Activated T-cell treated with anti-CD3 and anti-CD28 coated beads, Interleukin-2, amount 50 U/mL, for 72 hours (primary cell): ENCODE results near the gene MEIS2. TPM values are rescaled to one million over a fixed set of nuclear protein-coding genes. Genes with fewer than 3 reads are reported as not detected.

ENCODE experiments used
- ATAC-seq, 2 donors: fragments of 150-1000 bp; cut with Tn5 transposase; replicated peaks in 1 of 2; 2 replicates each; pipeline ENCODE4 v1.10.0; 2021; ENCODE audit warnings: moderate library complexity in 2 of 2, mild to moderate bottlenecking in 1 of 2
- DNase-seq, 2 donors: peaks; one replicate each; pipeline ENCODE4 v3.0.0; 2021 to 2022; ENCODE audit warnings: mixed read lengths in 1 of 2
- H3K27ac Mint-ChIP-seq: one replicate; pipeline ENCODE4 v1.8.0; 2022; ENCODE audit warnings: mild to moderate bottlenecking, moderate library complexity, mixed read lengths
- H3K27me3 Mint-ChIP-seq: one replicate; pipeline ENCODE4 v1.8.0; 2022; ENCODE audit warnings: low read depth, mixed read lengths
- H3K36me3 Mint-ChIP-seq, 2 donors: one replicate each; pipeline ENCODE4 v1.8.0; 2022; ENCODE audit warnings: mixed read lengths in 2 of 2, mild to moderate bottlenecking in 1 of 2; ENCODE audit not compliant: insufficient read depth in 2 of 2
- H3K4me1 Mint-ChIP-seq: one replicate; pipeline ENCODE4 v1.8.0; 2022; ENCODE audit warnings: low read depth, mixed read lengths
- H3K4me3 Mint-ChIP-seq, 2 donors: one replicate each; pipeline ENCODE4 v1.8.0; 2022; ENCODE audit warnings: mild to moderate bottlenecking in 2 of 2, mixed read lengths in 2 of 2, moderate library complexity in 2 of 2
- H3K9me3 Mint-ChIP-seq, 2 donors: one replicate each; pipeline ENCODE4 v1.8.0; 2022; ENCODE audit warnings: mixed read lengths in 2 of 2
- total RNA-seq, 2 donors: library from RNA; stranded (reverse); gene quantifications; one replicate each; pipeline ENCODE4 v1.2.3, GENCODE V29; 2022

MEIS2 gene
- total RNA-seq, 2 donors from 2014 or later: 0.19 TPM; not detected in 1

DNA sequence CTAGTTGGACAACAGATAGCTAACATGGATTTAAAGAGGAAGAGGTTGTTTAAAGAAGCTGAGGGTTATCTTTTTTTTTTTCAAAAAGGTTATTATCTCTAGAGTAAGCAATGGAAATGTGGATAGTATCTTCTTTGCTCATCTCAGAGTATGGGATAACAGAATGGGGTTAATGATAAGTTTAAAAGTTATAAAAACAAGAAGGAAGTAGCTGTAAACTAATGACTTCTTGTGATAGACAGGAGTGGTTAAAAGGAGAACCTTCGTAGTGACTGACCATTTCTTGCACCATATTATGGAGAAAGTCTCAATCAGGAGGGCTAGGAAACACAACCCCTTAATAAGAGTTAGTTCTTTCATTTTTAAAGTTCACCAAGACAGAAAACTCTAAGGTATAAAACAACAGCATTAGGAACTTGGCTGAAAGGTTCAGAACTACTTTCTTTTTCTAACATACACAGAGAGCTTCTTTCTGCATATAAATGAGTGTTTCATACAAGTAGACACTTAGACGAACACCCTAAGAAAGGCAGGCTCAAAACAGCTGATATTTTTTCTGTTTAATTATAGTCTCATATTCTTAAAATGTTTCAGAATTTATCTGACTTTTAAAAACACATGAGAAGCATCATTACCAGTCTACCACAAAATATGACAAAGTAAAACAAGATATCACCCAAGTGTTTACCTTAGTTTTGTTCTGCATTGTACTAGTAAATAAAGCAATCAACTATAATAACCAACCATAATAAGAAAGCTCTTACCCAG is 140.0 kb downstream of the MEIS2 start:
- Mint-ChIP-seq H3K27ac (no peak overlapping the region), H3K27me3 (no peaks in the 10 kb centered on the region), H3K4me3 (no peak overlapping the region), H3K4me1 (no peaks in the 10 kb centered on the region), H3K36me3 (no peaks in the 10 kb centered on the region), H3K9me3 (no peaks in the 10 kb centered on the region)
- DNase-seq: no peak
- ATAC-seq: no peak

- H3K4me3 Mint-ChIP-seq: no peak overlapping the region
- no peaks in the 10 kb centered on the region for H3K9me3 Mint-ChIP-seq
- H3K4me1 Mint-ChIP-seq: no peaks in the 10 kb centered on the region
- H3K36me3 Mint-ChIP-seq: no peaks in the 10 kb centered on the region
- no peak for ATAC-seq
- no peak overlapping the region for H3K27ac Mint-ChIP-seq
- no peak for DNase-seq
- no peaks in the 10 kb centered on the region for H3K27me3 Mint-ChIP-seq
These were observed 140.6 kb downstream of the MEIS2 start for GRCh38 chr15:36959746-36960145.

DNA sequence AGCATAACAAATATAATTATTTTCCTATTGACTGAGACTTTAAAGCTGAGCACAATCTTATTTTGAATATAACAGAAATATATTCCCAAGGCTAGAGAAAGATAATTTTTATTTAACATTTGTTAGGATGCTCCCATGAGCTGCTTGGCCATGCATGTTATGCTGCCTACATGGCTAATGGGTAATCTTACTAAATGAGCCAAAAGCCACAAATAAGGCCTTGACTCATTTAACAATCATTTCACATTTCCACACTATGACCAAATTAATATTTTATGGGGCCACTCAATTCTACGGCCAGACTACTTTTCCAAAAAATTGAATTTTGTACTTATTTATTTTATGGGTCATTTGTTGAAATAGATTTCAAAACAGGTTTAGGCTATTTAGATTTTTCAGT is 141.7 kb downstream of the MEIS2 start:
- H3K36me3 Mint-ChIP-seq: no peaks in the 10 kb centered on the region

GRCh38 chr15:36954486-36954885 is 145.9 kb downstream of the MEIS2 start:
- Mint-ChIP-seq H3K9me3 (no peaks in the 10 kb centered on the region), H3K36me3 (no peaks in the 10 kb centered on the region), H3K4me1 (no peaks in the 10 kb centered on the region), H3K27ac (no peak overlapping the region), H3K4me3 (no peak overlapping the region), H3K27me3 (no peaks in the 10 kb centered on the region)
- ATAC-seq: no peak
- DNase-seq: no peak

More for the DNA sequence above, 141.7 kb downstream of the MEIS2 start:
- no peaks in the 10 kb centered on the region for H3K4me1 Mint-ChIP-seq
- H3K4me3 Mint-ChIP-seq: no peak overlapping the region
- H3K27me3 Mint-ChIP-seq: no peaks in the 10 kb centered on the region
- no peaks in the 10 kb centered on the region for H3K9me3 Mint-ChIP-seq
- no peak overlapping the region for H3K27ac Mint-ChIP-seq
- ATAC-seq (no peak), DNase-seq (no peak)

DNA sequence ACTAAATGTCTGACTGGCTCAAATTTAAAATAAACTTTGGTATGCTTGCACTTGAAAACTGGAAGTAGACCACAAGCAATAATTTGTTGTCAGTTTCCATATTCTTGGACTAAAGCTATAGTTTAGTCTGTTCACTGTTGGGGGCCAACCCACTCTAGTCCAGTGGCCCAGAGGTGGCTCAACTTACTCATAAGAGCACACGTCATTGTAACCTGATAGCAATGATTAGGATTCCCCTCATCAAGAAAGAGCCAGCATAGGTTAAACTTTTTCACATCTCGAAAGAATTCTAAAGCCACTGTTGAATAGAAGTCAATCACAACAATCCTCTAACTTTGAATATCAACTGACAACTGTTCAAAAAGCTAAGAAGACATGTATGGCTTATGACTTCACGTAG is 147.0 kb downstream of the MEIS2 start:
- Mint-ChIP-seq H3K27me3 (no peaks in the 10 kb centered on the region), H3K9me3 (no peaks in the 10 kb centered on the region), H3K4me3 (no peak overlapping the region), H3K36me3 (no peaks in the 10 kb centered on the region), H3K4me1 (no peaks in the 10 kb centered on the region), H3K27ac (no peak overlapping the region)
- ATAC-seq (no peak), DNase-seq (no peak)

DNA sequence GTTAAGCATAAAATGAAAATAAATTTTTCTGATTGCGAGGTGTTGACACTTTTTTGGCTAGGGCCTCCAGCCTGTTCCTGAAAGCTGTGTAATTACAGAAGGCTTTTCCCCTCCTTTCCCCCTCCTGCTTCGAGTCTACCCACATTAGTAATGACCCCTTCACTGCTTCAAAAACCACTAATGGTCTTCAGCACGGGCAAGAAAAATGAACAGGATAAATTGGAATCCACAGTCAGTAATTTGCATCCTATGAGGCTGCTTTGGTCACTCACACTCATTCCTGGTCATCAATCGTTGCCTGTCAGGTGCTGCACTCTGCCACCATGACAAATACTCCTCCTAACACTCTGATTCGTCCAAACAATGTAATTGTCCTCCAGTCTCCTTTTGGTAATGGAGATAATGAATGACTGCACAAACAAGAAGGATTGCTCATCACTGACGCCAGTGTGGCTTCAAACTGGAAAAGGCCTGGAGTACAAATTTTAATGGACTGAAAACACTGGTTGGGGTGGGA is 148.6 kb downstream of the MEIS2 start:
- no peaks in the 10 kb centered on the region for H3K4me1 Mint-ChIP-seq
- no peak overlapping the region for H3K4me3 Mint-ChIP-seq
- no peak for ATAC-seq
- no peaks in the 10 kb centered on the region for H3K27me3 Mint-ChIP-seq
- no peaks in the 10 kb centered on the region for H3K9me3 Mint-ChIP-seq
- no peak for DNase-seq
- no peaks in the 10 kb centered on the region for H3K36me3 Mint-ChIP-seq
- no peak overlapping the region for H3K27ac Mint-ChIP-seq

- no peaks in the 10 kb centered on the region for H3K36me3 Mint-ChIP-seq
- no peaks in the 10 kb centered on the region for H3K27me3 Mint-ChIP-seq
- no peak for DNase-seq
- H3K9me3 Mint-ChIP-seq: no peaks in the 10 kb centered on the region
- no peak overlapping the region for H3K4me3 Mint-ChIP-seq
- H3K27ac Mint-ChIP-seq: no peak overlapping the region
- H3K4me1 Mint-ChIP-seq: no peaks in the 10 kb centered on the region
- ATAC-seq: no peak
These were observed 150.0 kb downstream of the MEIS2 start for GRCh38 chr15:36950371-36950770.

DNA sequence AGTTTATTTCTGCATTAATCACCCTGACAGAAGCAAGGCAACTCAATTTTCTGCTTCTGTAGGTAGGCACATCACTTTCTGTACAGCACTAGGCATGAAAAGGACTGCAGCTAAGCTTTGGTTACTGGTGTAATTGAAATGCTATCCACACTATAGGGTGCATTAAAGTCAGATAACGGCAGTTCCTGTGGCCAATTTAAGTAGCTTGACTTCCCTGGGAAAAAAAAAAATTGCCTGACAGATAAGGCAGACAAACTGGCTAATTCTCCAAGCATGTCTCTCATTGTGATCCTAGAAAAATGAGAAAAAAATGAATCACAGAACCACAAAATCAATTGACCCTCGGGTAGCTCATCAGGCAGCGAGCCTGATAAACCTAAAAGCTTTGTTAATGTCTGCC is 151.4 kb downstream of the MEIS2 start:
- no peaks in the 10 kb centered on the region for H3K9me3 Mint-ChIP-seq
- H3K4me1 Mint-ChIP-seq: no peaks in the 10 kb centered on the region
- no peak overlapping the region for H3K27ac Mint-ChIP-seq
- DNase-seq (no peak), ATAC-seq (no peak)
- H3K27me3 Mint-ChIP-seq: no peaks in the 10 kb centered on the region
- H3K36me3 Mint-ChIP-seq: no peaks in the 10 kb centered on the region
- H3K4me3 Mint-ChIP-seq: no peak overlapping the region

DNA sequence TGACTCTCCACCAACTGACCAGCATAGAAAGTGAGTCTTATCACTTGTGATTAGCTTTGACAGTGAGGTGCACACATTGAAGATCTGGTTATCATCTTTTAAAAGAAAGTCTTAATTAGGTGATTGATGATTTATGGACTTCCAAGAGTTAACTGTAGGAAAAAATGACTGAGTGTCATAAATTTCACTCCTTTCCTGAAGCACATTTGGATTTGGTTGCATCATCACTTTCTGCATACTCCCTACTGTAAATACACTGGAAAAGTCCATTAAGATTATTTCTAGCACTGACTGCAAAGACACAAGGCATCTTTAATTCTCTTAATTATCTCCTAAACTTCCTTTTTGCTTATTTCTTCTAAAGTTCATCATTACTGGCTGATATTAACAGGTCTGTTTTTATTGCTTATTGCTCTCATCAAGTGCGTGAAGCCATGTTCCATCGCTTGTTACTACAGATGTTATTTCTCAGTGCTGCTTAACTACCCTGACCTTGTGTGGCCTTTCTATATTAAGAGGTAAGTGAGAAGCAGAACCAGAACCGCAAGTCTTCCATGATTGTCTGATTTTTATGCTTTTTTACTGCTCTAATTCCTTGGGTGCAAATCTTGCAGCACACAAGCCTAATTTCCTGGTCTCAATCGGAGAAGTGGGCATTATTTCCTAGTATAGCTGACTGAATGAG is 153.2 kb downstream of the MEIS2 start:
- H3K9me3 Mint-ChIP-seq: no peaks in the 10 kb centered on the region

DNA sequence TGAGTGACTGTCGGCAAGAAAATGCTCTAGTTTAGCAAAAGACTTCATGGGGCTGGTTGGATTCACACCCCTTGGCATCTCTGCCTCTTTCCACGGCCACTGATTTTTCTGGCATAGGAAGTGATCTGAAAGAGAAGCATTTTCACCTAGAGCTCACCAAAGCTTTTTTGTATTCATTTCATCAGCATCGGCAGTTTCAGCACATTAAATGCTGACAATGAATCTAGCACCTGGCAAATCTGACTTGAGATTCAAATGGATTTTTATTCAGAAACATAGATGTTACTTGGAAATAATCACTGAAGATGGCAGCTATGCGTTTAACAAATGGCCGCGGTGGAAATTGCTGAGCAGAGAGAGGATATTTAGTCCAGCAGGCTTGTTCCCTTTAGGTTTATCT is 155.9 kb downstream of the MEIS2 start:
- DNase-seq (no peak), ATAC-seq (no peak)
- Mint-ChIP-seq H3K27ac (no peak overlapping the region), H3K27me3 (peaks cover 8% of the 10 kb centered on the region), H3K4me3 (no peak overlapping the region), H3K9me3 (no peaks in the 10 kb centered on the region), H3K36me3 (no peaks in the 10 kb centered on the region), H3K4me1 (no peaks in the 10 kb centered on the region)

More for the DNA sequence above, 153.2 kb downstream of the MEIS2 start:
- H3K4me1 Mint-ChIP-seq: no peaks in the 10 kb centered on the region
- H3K36me3 Mint-ChIP-seq: no peaks in the 10 kb centered on the region
- ATAC-seq (no peak), DNase-seq (no peak)
- no peak overlapping the region for H3K27ac Mint-ChIP-seq
- H3K4me3 Mint-ChIP-seq: no peak overlapping the region
- no peaks in the 10 kb centered on the region for H3K27me3 Mint-ChIP-seq

DNA sequence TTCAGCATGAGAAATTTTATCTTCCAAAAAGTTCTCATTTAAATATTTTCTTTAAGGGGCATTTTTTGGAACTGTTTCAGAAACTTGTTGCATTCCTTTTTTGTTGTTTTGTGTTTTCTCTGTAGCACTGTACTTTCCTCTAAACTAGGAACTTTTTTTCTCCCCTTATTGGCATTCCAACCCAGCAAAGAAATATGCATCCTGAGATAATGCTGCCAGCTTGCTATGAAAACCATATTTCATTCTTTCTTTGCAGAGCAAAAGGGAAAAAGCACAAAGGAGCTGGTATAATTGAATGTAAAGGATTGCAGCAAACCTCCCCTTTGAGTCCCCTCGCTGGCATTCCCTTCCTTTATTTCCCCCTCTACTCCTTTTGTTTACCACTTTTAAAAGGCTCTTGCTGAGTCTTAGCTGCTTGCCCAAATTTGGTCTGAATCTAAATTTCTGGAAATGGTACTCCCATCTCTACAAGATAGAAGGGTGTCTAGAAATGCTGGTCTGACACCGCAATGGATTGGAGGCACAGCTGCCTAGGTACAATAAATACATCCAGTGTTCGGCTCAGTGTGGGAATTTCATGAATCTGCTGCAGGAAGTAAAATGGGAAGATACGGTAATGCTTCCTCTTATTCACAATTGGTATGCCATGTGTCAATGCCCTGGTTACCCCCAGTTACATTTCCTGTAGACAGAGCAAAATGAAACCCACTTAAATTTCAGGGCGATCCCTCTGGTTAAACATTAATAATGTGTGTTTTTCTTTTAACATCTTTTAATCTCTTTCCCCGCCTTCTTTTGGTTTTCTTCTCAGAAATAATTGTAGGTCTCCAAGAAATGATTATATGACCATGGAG is 156.6 kb downstream of the MEIS2 start:
- no peak overlapping the region for H3K27ac Mint-ChIP-seq
- ATAC-seq (no peak), DNase-seq (no peak)
- H3K36me3 Mint-ChIP-seq: no peaks in the 10 kb centered on the region
- no peaks in the 10 kb centered on the region for H3K4me1 Mint-ChIP-seq
- peaks cover 0 to 3% of the 10 kb centered on the region in 2 donors for H3K9me3 Mint-ChIP-seq
- H3K4me3 Mint-ChIP-seq: no peak overlapping the region
- H3K27me3 Mint-ChIP-seq: peaks cover 13% of the 10 kb centered on the region

GRCh38 chr15:36942248-36942827 is 158.0 kb downstream of the MEIS2 start:
- Mint-ChIP-seq H3K27me3 (peaks cover 13% of the 10 kb centered on the region), H3K4me3 (no peak overlapping the region), H3K4me1 (no peaks in the 10 kb centered on the region), H3K27ac (no peak overlapping the region), H3K9me3 (peaks cover 0 to 3% of the 10 kb centered on the region in 2 donors), H3K36me3 (no peaks in the 10 kb centered on the region)
- ATAC-seq (no peak), DNase-seq (no peak)

GRCh38 chr15:36941798-36942197 is 158.6 kb downstream of the MEIS2 start:
- H3K9me3 Mint-ChIP-seq: peaks cover 0 to 3% of the 10 kb centered on the region in 2 donors
- H3K27me3 Mint-ChIP-seq: peaks cover 13% of the 10 kb centered on the region
- DNase-seq (no peak), ATAC-seq (no peak)
- no peaks in the 10 kb centered on the region for H3K36me3 Mint-ChIP-seq
- no peak overlapping the region for H3K4me3 Mint-ChIP-seq
- H3K27ac Mint-ChIP-seq: no peak overlapping the region
- no peaks in the 10 kb centered on the region for H3K4me1 Mint-ChIP-seq
